ENCODE data around the gene DOCK8.

DOCK8 gene

DNA sequence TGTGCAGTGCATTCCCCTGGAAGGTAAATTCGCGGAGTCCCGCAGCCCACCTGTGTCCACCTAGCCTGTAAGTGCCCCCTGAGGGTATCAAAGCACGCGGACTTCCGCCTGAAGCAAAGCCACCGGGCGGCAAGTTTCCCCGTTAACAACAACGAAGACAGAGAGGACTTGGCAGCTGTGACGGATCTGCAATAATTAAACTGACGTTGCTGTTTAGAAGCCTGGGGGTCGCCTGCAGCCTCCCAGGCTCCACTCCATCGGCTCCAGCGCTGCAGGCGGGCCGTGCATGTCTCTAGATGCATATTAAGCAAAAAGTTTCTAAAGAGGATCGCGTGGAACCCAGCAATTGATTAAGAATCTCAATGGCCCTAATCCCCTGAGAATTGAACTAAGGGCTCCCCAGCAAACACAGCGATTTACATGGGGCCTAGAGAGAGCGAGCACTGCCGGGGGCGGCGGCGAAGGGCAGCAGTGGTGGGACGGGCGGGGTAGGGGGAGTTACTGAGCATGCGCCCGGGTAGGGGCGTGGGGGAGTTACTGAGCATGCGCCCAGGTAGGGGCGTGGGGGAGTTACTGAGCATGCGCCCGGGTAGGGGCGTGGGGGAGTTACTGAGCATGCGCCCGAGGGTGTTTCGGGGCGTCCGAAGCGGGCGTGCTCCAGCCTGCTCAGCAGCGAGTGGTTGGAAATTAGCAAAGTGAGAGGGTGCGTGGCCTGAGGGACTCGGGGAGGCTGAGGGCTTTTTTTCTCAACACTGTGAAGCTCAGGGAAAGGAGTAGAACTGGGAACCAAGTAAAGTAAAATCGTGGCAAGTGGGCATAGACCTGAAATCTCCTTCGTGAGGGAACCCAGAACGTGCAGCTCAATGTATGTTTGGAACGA, 255.2 kb downstream of the DOCK8 start:
- DNase-seq = no peak

DNA sequence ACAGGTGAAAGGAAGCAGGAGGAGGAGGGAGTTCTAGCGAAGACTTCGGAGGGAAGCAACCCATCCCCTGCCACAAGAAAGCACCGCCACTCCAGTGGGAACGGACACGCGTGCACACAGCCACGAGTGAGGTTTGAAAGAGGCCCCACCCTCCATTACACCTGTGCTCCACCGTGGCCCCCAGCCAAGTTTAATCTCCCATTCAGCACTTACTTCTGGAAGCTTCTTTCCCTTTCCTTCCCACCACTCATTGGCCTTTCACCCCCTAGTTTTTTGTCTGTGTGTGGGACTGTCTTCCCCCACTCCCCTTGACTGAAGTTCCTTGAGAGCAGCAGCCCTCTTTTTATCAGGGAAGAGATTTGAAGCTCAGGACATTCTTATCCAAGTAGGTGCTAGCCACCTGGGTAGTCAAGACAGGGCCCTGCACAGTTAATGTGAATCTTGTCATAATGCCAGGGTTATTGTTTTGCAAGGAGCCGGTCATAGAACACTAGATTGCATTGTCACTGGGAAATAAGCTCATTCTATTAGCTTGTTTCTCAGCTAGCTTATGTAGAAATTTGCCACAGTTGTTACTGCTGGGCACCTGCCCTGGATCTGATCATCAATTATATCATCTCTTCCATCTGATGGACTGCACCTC, 256.0 kb downstream of the DOCK8 start:
- DNase-seq = no peak

DNA sequence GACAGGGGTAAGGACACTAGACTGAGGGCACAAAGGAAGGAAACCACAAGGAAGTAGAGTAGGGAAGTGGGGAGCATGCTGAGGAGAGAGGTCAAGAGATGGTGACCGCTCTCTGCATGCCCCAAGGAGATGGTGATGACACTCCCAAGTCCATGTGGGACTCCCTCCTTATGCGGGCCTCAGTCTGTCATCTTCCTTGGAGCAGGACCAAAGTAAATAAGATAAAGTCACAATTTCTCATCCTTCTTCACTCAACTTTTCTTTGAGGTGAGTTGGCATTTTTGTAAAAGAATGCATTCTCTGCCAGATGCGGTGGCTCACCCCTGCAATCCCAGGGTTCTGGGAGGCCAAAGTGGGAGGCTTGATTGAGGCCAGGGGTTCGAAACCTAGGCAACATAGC, 256.7 kb downstream of the DOCK8 start:
- no peak for DNase-seq

DNA sequence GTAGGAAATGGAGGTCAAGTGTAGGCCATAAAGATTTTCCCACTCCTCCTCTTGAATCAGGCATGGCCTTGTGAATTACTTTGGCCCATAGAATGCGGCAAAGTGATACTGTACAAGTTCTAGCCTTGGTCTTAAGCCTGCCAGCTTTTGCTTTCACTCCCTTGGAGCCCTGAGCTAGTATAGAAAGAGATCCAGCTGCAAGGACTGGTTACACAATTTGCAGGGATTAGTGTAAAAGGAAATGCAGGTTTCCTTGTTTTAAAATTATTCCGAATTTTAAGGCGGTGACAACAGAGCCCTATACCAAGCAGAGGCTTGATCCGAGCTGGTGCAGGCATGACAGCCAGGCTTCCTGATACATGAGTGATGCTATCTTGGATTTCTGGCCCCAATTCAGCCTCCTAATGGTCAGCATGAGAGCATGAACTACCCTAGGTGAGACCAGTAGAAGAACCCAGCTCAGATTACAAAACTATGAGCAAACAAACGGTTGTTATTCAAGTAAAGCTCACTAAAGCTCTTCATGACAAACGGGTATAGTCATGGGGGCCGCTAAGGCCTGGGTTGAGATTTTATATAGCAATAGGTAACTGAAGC, 257.9 kb downstream of the DOCK8 start:
- DNase-seq = no peak

DNA sequence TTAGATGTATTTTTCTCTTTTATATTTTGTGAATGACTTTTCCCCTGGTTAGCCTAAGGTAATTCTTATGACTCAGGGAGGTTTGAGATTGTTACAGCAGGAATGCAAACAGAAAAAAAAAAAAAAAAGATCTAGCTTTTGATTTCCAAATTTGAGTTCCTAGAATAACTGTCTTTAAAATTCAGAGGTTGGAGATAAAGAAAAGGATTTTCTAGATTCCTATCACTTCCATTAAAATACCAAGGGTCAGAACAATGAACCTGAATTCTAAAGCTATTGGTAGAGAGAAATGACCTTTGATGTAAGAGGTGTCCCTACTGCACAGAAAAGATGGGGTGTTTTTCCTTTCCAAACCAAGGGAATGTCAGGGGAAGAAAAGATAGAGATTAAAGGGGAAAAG, 262.5 kb downstream of the DOCK8 start:
- DNase-seq = no peak

DNA sequence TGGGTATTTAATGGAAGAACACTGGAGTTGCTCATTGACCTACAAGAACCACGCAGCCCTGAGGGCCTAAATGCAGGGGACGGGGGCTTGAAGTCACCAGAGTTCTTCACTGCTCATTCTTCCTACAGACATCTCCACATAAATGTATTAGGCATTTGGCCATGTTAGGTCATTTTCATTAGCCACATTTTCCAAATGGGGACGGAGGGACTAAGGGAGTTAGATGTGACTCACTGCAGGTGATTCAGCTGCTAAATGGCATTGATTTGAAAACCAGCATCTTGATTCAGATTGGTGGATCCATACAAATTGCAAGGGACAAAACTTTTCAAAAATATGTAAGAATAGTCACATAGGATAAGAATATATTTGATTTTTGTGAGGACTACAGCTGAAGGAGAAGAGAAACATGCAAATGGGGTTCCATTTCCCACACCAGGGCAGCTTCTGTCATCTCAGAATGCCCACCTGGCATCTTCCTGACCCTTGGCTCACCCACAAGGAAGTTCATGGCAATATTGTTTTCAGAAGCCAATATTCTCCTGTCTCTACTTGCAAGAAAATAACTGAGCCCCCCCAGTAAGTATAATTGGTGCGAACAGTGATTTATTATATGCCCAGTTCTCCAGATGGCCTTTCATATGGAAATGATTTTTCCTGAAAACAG, 264.8 kb downstream of the DOCK8 start:
- no peak for DNase-seq

DNA sequence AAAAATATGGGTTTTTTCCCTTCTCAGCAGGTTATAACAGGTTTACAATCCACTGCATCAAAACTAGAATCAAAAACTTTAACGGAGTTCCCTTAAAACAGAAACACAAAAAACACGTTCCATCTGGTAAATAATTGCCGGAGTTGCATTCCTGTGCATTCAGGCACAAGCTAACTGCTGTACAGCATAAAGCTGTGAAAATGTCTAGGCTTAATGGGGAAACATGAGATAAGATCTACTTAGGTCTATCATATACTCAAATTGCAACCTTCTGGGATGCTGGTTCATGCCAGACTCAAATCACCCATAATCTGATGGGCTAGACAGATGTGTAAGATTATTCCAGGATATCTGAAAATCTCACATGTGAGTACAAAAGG, 265.3 kb downstream of the DOCK8 start:
- DNase-seq = no peak

DNA sequence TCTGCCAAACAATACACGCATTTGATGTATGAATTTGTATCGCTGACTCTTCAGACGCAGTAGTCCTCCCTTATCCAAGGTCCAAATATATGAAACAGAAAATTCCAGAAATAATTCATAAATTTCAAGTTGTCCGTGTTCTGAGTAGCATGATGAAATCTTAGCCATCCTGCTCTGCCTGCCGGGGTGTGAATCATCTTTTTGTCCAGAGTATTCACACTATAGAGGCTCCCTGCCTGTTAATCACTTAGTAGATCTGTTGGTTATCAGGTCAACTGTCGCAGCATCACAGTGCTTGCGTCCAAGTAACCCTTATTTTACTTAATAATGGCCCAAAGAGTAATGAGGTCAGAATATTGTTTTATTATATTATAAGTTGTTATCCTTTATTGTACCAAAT, 268.1 kb downstream of the DOCK8 start:
- DNase-seq = no peak

DNA sequence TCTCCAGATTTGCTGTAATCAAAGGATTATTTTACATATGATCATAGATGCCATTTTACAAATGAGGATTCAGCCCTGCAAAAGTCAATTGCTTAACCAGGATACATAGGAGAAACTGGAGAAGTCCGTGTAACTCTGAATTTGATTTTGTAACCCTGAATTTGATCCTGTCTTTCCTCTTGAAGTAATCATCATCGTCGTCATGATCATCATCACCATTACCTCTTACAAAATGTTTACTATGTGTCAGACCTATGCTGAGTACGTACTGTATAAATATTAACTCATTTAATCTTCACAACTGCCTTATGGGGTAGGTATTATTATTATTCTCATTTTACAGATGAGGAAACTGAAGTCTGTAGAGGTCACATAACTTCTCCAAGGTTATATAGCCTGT, 271.5 kb downstream of the DOCK8 start:
- no peak for DNase-seq

DNA sequence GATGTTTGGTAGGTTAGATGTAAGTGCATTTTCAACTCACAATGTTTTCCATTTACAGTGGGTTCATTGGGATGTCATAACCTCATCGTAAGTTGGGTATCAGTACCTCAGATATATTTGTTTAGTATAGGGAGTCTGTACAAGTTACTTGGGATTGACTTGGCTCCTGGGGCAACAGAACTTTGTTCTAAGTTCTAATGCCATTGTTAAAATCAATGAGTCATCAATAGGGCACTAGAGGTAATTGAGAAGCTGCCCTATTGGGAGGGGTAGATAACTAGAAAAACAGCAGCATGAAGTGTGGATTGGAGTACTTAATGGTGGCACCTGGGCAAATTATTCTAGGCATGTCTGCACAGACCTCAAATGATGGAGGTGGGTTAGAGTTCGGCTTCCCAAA, 272.8 kb downstream of the DOCK8 start:
- DNase-seq = no peak

DNA sequence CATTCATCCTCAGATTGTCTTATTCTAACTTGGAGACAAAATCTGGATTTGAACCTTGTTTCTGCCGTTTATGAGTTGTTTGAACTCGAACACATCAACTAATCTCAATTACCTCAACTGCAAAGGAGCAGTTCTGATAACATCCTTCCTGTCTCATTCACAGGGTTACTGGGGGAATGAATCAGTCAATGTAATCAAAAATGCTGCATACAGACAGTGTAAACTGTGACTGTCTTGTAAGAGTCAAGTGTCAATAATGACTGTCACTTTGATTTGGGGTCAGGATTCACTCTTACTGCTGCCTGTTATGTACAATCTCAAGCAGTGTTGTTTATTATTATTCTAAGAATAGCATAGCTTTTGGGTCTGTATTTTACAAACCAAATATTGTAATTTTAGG, 273.8 kb downstream of the DOCK8 start:
- DNase-seq = no peak

DNA sequence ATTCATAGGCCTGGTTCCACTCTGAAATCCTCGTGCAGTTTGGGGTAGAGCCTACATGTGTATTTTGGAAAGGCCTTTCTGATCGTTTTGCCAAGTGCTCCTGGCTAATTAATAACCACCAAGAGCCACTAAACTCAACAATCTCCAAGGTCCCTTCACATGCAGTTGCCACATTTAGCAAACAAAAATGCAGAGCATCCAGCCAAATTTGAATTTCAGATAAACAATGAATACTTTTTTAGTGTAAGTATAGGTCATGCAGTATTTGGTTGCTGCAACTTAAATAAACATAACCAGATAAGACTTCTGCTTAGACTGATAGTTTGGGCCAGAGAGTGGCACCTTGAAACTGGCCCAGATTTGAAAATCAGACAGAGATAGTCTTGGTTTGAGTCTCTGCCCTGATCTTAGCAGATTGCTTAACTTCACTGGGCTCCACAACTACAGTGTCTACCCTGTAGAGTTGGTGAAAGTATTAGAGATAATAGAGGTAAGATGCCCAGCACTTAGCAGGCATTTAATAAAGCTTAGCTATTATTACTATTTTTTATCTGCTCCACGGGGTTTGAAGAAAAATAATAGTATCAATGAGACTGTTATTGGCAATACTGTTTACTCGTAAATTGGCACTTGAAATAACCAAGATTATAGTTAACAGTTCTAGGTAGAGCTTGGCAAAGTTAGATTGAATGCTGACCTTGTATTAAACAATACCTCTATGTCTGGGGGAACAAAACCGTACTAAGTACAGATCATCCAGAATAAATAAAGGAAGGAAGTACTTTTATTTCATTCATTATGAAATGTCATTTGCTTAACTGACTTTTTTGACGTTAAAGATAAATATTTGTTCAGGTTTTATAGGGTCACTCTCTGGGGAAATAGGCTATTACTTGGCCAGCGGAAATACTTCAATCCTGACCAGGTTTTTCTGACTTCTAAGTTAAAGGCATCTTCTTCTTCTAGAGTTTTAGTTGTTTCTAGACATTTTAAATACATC, 274.8 kb downstream of the DOCK8 start:
- no peak for DNase-seq

DNA sequence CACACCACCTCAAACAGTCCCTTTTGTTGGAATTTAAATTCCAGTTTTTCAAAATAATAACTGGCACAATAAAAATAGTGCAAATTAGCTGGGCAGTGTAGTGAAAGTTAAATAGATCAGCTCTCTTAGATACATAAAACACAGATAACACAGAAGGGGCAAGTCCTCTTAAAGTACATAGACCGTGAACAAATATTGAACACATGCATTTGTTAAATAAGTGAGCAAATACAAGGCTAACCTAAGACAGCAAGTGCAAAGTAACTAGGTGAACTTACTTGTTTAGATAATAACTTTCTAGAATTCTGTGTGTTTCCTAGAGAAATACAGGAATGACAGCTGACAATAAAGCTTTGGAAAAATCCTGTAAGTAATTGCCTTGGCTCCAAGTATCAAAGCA, 280.1 kb downstream of the DOCK8 start:
- DNase-seq = no peak

DNA sequence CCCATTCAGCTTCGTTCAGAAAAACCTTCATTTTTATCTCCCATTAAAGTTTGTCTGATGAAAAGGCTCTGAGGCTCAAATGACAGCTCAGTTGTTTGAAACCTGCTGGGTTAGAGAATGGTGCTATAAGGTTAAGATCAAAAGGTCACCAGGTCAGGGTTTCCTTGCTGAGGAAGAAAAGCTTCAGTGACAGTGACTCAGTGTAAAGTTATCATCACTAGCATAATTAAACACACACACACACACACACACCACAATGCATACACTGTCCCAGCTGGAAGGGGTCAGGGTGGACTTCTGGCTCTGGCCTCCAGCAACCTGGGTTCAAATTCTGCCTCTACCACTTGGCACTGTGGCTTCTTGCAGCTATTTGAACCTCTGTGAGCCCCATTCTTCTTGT, 281.1 kb downstream of the DOCK8 start:
- no peak for DNase-seq

DNA sequence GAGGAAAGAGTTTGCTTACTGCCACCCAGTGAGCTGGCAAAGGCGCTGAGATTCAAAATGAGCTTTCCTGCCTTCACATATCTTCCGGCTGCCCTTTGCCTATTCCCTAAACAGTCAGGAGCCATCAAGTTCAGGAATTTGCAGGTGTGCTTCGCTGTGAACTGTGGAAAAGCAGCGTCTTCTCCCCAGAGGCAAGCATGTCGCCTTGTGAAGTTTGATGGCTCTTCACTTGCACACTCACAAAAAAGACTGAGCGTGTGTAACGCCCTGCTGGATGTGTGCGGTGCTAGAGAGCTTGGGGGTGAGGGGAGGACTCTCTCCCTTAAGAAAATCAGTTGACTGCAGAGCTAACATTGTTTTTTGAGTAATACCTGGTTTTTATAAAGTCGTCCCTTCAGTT, 288.7 kb downstream of the DOCK8 start:
- DNase-seq = no peak

DNA sequence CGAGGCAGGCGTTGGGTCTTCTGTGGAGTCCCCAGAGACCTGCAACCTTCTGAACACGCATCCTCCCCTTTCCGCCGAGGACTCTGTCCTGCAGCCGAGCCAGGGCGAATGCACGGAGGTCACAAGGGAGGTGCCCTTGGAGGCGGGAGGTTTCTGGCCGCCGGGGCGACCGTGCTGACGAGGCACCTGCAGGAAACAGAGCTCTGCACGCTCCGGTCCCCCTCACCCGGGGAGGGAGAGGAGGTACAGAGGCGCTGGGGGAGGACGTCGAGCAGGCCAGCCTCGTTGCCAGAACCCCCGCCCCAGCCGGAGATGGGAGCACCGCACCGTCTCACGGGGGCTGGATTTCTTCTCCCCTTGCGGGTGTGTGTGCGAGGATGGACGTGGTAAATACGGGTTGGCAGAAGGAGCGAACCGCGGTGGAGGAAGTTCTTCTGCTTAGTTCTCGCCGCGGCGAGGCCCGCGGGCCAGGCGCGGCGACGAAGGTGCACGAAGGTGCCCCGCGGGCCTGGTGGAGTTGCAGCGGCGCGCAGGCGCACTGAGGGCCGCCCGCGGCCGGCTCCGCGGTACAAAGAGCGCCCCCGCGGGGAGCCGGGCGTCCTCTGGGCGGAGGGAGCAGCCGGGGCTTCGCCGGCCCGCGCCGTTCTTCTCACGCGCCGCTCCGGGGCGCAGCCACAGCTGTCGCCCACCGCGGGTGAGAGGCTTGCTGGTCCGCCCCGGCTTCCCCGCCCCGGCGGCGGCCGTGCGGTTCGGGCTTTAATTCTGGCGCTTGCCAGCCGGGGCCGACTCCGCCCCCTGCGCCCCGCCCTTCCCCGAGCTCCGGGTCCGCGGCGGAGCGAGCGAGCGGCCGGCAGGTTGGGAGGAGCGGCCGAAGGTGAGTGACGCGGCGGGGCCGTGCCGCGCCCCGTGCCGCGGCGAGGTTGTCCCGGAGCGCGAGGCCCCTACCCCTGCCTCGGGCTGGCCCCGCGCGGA, 289.5 kb downstream of the DOCK8 start, which contains the start of gene KANK1:
Gene KANK1 (plus strand): TSS at position 815 of the 972 bp plus-strand sequence.
- no peak for DNase-seq

DNA sequence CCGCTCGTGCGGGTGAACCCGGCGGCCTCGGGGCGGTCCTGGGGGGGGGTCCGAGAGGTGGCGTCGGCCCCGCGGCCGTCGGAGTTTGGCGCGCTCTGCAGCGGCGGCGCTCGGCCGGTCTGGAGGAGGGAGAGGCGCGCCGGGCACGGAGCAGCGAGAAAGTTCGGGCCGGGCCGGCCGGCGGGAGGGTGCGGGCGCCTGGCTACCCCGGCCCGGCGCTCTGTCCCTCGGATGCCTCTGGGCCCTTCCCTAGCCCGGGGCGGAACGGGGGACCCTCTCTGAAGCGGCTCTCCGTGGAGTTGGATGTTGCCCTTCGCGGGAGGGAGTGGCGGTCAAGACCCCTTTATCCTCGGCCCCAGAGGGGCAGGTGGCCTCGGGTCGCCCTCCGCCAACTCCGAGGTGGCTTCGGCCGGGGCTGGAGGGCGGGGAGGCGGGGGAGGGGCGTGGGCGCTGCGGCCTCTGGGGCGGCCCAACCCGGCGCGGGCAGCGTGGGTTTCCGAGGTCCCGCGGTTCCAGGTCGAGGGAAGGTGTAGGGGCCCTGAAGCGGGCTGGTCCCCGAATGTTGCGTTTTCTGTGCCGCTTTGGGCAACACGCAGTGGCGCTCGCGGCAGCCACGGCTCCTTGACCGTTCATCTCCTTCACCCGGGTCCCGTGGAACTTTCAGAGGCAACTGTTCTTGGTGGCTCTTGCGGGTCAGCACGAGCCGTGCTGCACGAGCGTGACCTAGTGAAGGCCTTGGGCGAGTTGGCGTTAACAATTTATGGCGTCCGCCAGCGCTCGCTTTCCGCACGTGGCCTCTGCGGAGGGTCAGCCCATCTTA, 290.5 kb downstream of the DOCK8 start:
- DNase-seq = no peak

DNA sequence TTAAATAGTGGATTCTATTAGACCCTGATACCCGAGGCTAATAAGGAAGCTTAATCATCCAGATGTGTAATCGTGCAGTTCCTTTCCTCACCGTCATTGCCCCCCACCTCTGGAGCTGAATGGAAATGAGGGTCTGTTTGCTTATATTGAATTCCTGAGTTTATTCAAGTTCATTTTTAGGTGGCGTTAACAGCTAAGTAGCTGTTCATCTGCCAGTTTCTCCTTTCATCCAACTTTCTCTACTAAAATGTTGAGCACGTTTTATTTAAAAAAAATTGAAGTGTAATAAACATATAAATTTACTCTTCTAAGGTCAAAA, 291.0 kb downstream of the DOCK8 start:
- DNase-seq = no peak

DNA sequence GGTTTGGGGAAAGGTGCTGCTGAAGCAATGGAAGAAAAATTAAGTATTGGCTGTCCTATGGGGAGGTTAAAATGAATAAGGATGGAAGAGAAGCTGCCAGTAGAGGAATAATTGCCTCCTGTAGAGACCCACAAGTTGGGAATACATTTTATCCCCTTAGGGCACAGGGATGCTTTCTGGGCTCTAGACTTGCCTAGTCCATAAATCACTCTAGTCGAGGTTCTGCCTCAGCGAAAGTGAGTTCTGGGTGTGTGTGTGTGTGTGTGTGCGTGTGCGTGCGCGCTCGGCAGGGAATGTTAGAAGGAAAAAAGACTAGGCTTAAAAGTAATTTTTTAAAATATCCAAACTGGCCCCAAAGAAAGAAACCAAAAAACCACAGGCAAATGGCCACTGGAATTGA, 291.6 kb downstream of the DOCK8 start:
- no peak for DNase-seq

DNA sequence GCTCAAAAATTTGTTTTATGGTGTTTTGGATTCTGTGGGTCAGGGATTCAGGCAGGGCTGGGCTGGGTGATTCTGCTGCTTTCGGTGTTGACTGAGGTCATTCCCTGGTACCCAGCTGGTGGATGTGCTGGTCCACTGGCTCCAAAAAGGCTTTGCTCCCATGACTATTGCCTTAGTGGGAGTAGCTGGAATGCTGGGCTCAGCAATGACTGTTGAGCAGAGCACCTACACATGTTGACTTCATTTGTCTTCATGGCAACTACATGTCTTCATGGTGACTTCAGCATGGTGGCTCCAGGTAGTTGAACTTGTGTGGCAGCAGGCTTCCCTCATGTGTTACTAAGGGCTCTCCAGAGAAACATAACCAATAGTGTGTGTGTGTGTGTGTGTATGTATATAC, 297.2 kb downstream of the DOCK8 start:
- DNase-seq = no peak

All from amniotic stem cell (primary cell).